ENCODE measurements around the gene ANXA7. TPM values are rescaled to one million over a fixed set of nuclear protein-coding genes. Genes with fewer than 3 reads are reported as not detected.
"Not testable (repeated sequence)": the region's sequence is repeated elsewhere in the genome, so short reads cannot be mapped to it uniquely, and the experiment has no call there.

Gene ANXA7
- total RNA-seq, 3 donors from 2014 or later = 93.7 to 106 (median 99.9) TPM

GRCh38 chr10:73333202-73333601 lies 80.7 kb downstream of the ANXA7 start:
- ATAC-seq (no peak), DNase-seq (no peak)
- Histone ChIP-seq H3K9me3 (no peaks in the 10 kb centered on the region), H3K36me3 (ENCODE audit: low read depth) (no peaks in the 10 kb centered on the region), H3K4me3 (no peak overlapping the region), H3K4me1 (ENCODE audit: low read depth) (no peaks in the 10 kb centered on the region)
- TF ChIP-seq CTCF (IDR thresholded peaks at IDR 0.05) = no peak
- intact Hi-C loops (cut with DNase I, micrococcal nuclease) = no loop called here

- intact Hi-C loops (cut with DNase I, micrococcal nuclease) = no loop called here
- H3K4me3 ChIP-seq = no peak overlapping the region
- no peak for DNase-seq
- no peaks in the 10 kb centered on the region for H3K4me1 ChIP-seq (ENCODE audit: low read depth)
- H3K36me3 ChIP-seq (ENCODE audit: low read depth) = no peaks in the 10 kb centered on the region
- no peaks in the 10 kb centered on the region for H3K9me3 ChIP-seq
- no peak for TF ChIP-seq CTCF (IDR thresholded peaks at IDR 0.05)
- ATAC-seq = no peak
Observed at GRCh38 chr10:73332379-73332778, 81.5 kb downstream of the ANXA7 start.

- H3K4me3 ChIP-seq; ATAC-seq; intact Hi-C loops (cut with DNase I, micrococcal nuclease); H3K36me3 ChIP-seq (ENCODE audit: low read depth); H3K4me1 ChIP-seq (ENCODE audit: low read depth); H3K9me3 ChIP-seq; DNase-seq: not testable (repeated sequence)
Observed at GRCh38 chr10:73328523-73328922, 85.3 kb downstream of the ANXA7 start.

- H3K4me1 ChIP-seq (ENCODE audit: low read depth); H3K4me3 ChIP-seq; intact Hi-C loops (cut with DNase I, micrococcal nuclease); H3K9me3 ChIP-seq; DNase-seq; ATAC-seq; H3K36me3 ChIP-seq (ENCODE audit: low read depth): not testable (repeated sequence)
Observed at GRCh38 chr10:73325290-73325689, 88.6 kb downstream of the ANXA7 start.

Other genes with a start within 250 kb of the ANXA7 start
- 10 to 100 TPM; 20.5 to 23.6 (median 20.8) TPM for gene ECD, start 246.1 kb downstream of the ANXA7 start, total RNA-seq
- 10 to 100 TPM; 15.4 to 23.0 (median 20.5) TPM for gene FAM149B1, start 245.9 kb downstream of the ANXA7 start, total RNA-seq
- gene DNAJC9, start 166.8 kb downstream of the ANXA7 start, total RNA-seq = 10 to 100 TPM; 12.7 to 18.2 (median 15.3) TPM
- gene MRPS16, start 161.4 kb downstream of the ANXA7 start, total RNA-seq = 100 to 1,000 TPM in 1 of 3 donors, 10 to 100 TPM in 2; 76.7 to 108 (median 88.9) TPM
- 1 to 10 TPM in 2 of 3 donors, under 1 TPM in 1; 0.94 to 2.0 (median 1.2) TPM for gene CFAP70, start 55.2 kb downstream of the ANXA7 start, total RNA-seq
- gene MSS51, start 19.5 kb upstream of the ANXA7 start, total RNA-seq = 1 to 10 TPM; 1.8 to 2.8 (median 2.7) TPM
- 10 to 100 TPM; 25.8 to 79.6 (median 27.3) TPM for gene PPP3CB, start 82.0 kb upstream of the ANXA7 start, total RNA-seq
- gene USP54, start 177.3 kb upstream of the ANXA7 start, total RNA-seq = 100 to 1,000 TPM in 2 of 3 donors, 10 to 100 TPM in 1; 97.0 to 149 (median 109) TPM
- not detected for gene MYOZ1, start 227.4 kb upstream of the ANXA7 start, total RNA-seq
- gene SYNPO2L, start 242.0 kb upstream of the ANXA7 start, total RNA-seq = under 1 TPM in 1 of 3 donors, not detected in 2; 0.05 TPM